Gastrocnemius medialis (tissue), 4 donors: ENCODE measurements around the gene WASF2. TPM values are rescaled to one million over a fixed set of nuclear protein-coding genes. Genes with fewer than 3 reads are reported as not detected.

Source experiments
- ATAC-seq, 2 donors: fragments of 150-250 bp; one replicate each; pipeline ENCODE4 v1.9.1; 2016
- DNase-seq, 2 donors: peaks; one replicate each; pipeline ENCODE4 v3.0.0-alpha.2; 2019
- H3K27ac ChIP-seq, 4 donors: fragments of 200-600 bp; sonication (generic); 1 replicate in 1 of 4; 2 replicates in 3 of 4; pipeline ENCODE4 v1.5.1; 2016 to 2018; ENCODE audit warnings: mild to moderate bottlenecking in 2 of 4, moderate library complexity in 1 of 4
- H3K27me3 ChIP-seq, 3 donors: fragments of 200-600 bp; sonication (generic) in 2 of 3; 1 replicate in 1 of 3; 2 replicates in 2 of 3; pipeline versions ENCODE4 v1.5.1 to v1.6.0; 2016 to 2019; ENCODE audit warnings: mild to moderate bottlenecking in 1 of 3, moderate library complexity in 1 of 3
- H3K36me3 ChIP-seq, 2 donors: fragments of 200-600 bp; sonication (generic) in 1 of 2; one replicate each; pipeline ENCODE4 v1.5.1; 2017 to 2018
- H3K4me1 ChIP-seq, 2 donors: fragments of 200-600 bp; sonication (generic) in 1 of 2; one replicate each; pipeline ENCODE4 v1.5.1; 2016 to 2017; ENCODE audit warnings: mild to moderate bottlenecking in 2 of 2
- H3K4me3 ChIP-seq, 4 donors: fragments of 200-600 bp; sonication (generic) in 3 of 4; 1 replicate in 1 of 4; 2 replicates in 3 of 4; pipeline ENCODE4 v1.5.1; 2016 to 2019; ENCODE audit warnings: mild to moderate bottlenecking in 2 of 4
- H3K9me3 ChIP-seq, 3 donors: fragments of 200-600 bp; sonication (generic) in 2 of 3; 1 replicate in 1 of 3; 2 replicates in 2 of 3; pipeline ENCODE4 v1.5.1; 2016 to 2019
- CTCF ChIP-seq, 5 experiments: fragments of 450-650 bp in 3 of 5; fragments of 200-600 bp in 2 of 5; sonication (generic) in 2 of 5; IDR thresholded peaks in 4 of 5; conservative IDR thresholded peaks in 1 of 5; 1 replicate in 4 of 5; 2 replicates in 1 of 5; pipeline ENCODE4 v1.5.1; 2016 to 2019; ENCODE audit warnings: antibody characterized with exemption in 5 of 5, mild to moderate bottlenecking in 3 of 5, moderate library complexity in 3 of 5
- POLR2A ChIP-seq, 2 donors: fragments of 450-650 bp; IDR thresholded peaks; one replicate each; pipeline ENCODE4 v1.6.1; 2017; ENCODE audit warnings: antibody characterized with exemption in 2 of 2, mild to moderate bottlenecking in 2 of 2, moderate library complexity in 2 of 2
- in situ Hi-C, 4 donors: fragments of 200-750 bp; cut with MboI; loops; one replicate each; pipeline versions ENCODE4 v1.15.0 to v1.8.0; 2017; ENCODE audit warnings: low sequenced_read_pairs in 4 of 4
- intact Hi-C: fragments of 100-400 bp; cut with DNase I; formaldehyde crosslinking; loops from one replicate; pipeline ENCODE4 v1.15.1; 2023; ENCODE audit warnings: low total_unique reads
- total RNA-seq, 4 donors: library from RNA; depleted of rRNA; stranded (reverse); fragments of >200 nt; gene quantifications; one replicate each; pipeline versions ENCODE4 v1.1.0 to v1.2.3, GENCODE V29; 2016

Gene WASF2
- total RNA-seq, 4 donors from 2014 or later = 10.6 to 16.7 (median 13.3) TPM

- intact Hi-C loops (loop anchor here (5.0 kb wide), 1 partner anchor 51 kb away; no protein-coding TSS in a partner anchor), in situ Hi-C loops (no loop called here)
- Histone ChIP-seq H3K27me3 (no peaks in the 10 kb centered on the region), H3K36me3 (no peaks in the 10 kb centered on the region), H3K4me1 (peaks cover 47 to 50% of the 10 kb centered on the region in 2 donors), H3K9me3 (no peaks in the 10 kb centered on the region), H3K4me3 (no peak overlapping the region), H3K27ac (no peak overlapping the region)
- TF ChIP-seq CTCF (IDR thresholded peaks at IDR 0.05 in 4 of 5, conservative IDR thresholded peaks at IDR 0.05 in 1 of 5) = no peak
- no peak for TF ChIP-seq POLR2A (IDR thresholded peaks at IDR 0.05)
- DNase-seq = no peak
- no peak for ATAC-seq
Measured at GRCh38 chr1:27483659-27484058, 6.3 kb downstream of the WASF2 start.

- H3K4me3 ChIP-seq = no peak overlapping the region
- no peaks in the 10 kb centered on the region for H3K27me3 ChIP-seq
- TF ChIP-seq POLR2A (IDR thresholded peaks at IDR 0.05) (no peak), CTCF (IDR thresholded peaks at IDR 0.05 in 4 of 5, conservative IDR thresholded peaks at IDR 0.05 in 1 of 5) (no peak)
- no peak overlapping the region for H3K27ac ChIP-seq
- H3K4me1 ChIP-seq = peaks cover 39 to 42% of the 10 kb centered on the region in 2 donors
- ATAC-seq = no peak
- no peak for DNase-seq
- H3K9me3 ChIP-seq = no peaks in the 10 kb centered on the region
- in situ Hi-C loops = no loop called here
- H3K36me3 ChIP-seq = no peaks in the 10 kb centered on the region
- intact Hi-C loops = loop anchor here (5.0 kb wide), 1 partner anchor 50 kb away; no protein-coding TSS in a partner anchor
Measured at GRCh38 chr1:27481994-27482620, 7.9 kb downstream of the WASF2 start.

- in situ Hi-C loops = loop anchor here in 1 of 4 donors (10.0 kb wide), 1 partner anchor 53 kb away; no protein-coding TSS in a partner anchor
- Histone ChIP-seq H3K4me3 (no peak overlapping the region), H3K4me1 (peaks cover 50 to 57% of the 10 kb centered on the region in 2 donors), H3K27me3 (no peaks in the 10 kb centered on the region), H3K27ac (no peak overlapping the region), H3K36me3 (no peaks in the 10 kb centered on the region), H3K9me3 (no peaks in the 10 kb centered on the region)
- no peak for ATAC-seq
- TF ChIP-seq POLR2A (IDR thresholded peaks at IDR 0.05) (no peak), CTCF (IDR thresholded peaks at IDR 0.05 in 4 of 5, conservative IDR thresholded peaks at IDR 0.05 in 1 of 5) (no peak)
- DNase-seq = no peak
- intact Hi-C loops = no loop called here
Measured at GRCh38 chr1:27478098-27478497, 11.9 kb downstream of the WASF2 start.

GRCh38 chr1:27476237-27476636, 13.7 kb downstream of the WASF2 start:
- Histone ChIP-seq H3K9me3 (no peaks in the 10 kb centered on the region), H3K4me3 (no peak overlapping the region), H3K4me1 (peaks cover 34 to 48% of the 10 kb centered on the region in 2 donors), H3K36me3 (no peaks in the 10 kb centered on the region), H3K27ac (peak overlapping the region in 3 of 4 donors; percentile 27 to 57 (median 31)), H3K27me3 (no peaks in the 10 kb centered on the region)
- ATAC-seq = no peak
- in situ Hi-C loops = loop anchor here in 1 of 4 donors (10.0 kb wide), 1 partner anchor 51 kb away; no protein-coding TSS in a partner anchor
- no peak for DNase-seq
- TF ChIP-seq CTCF (IDR thresholded peaks at IDR 0.05 in 4 of 5, conservative IDR thresholded peaks at IDR 0.05 in 1 of 5) (no peak), POLR2A (IDR thresholded peaks at IDR 0.05) (no peak)
- intact Hi-C loops = no loop called here
